ENCODE measurements around the gene NQO2.
A peak's percentile ranks its signal among the peaks of the same experiment; 100 is the strongest.
"Not testable (repeated sequence)": the region's sequence is repeated elsewhere in the genome, so short reads cannot be mapped to it uniquely, and the experiment has no call there.

Gene NQO2

GRCh38 chr6:3037638-3038365, 38.1 kb downstream of the NQO2 start:
- no peak for DNase-seq (ENCODE audit: low spot score)

GRCh38 chr6:3039384-3039783, 39.7 kb downstream of the NQO2 start:
- DNase-seq (ENCODE audit: low spot score), result no peak

- no peak for DNase-seq (ENCODE audit: low spot score)
Observed at GRCh38 chr6:3041147-3041546, 41.5 kb downstream of the NQO2 start.

GRCh38 chr6:3041606-3042005, 41.9 kb downstream of the NQO2 start:
- DNase-seq (ENCODE audit: low spot score), result no peak

GRCh38 chr6:3045369-3045768, 45.7 kb downstream of the NQO2 start:
- DNase-seq (ENCODE audit: low spot score), result no peak

- no peak for DNase-seq (ENCODE audit: low spot score)
Observed at GRCh38 chr6:3045777-3046176, 46.1 kb downstream of the NQO2 start.

GRCh38 chr6:3046295-3046694, 46.6 kb downstream of the NQO2 start:
- no peak for DNase-seq (ENCODE audit: low spot score)

- not testable (repeated sequence) for DNase-seq (ENCODE audit: low spot score)
Observed at GRCh38 chr6:3048009-3048408, 48.3 kb downstream of the NQO2 start.

GRCh38 chr6:3052481-3053230, 53.0 kb downstream of the NQO2 start:
- DNase-seq (ENCODE audit: low spot score), result no peak

GRCh38 chr6:3053231-3053508, 53.5 kb downstream of the NQO2 start:
- DNase-seq (ENCODE audit: low spot score), result no peak

- DNase-seq (ENCODE audit: low spot score), result peak; percentile 70
Observed at GRCh38 chr6:3054229-3055157, 54.8 kb downstream of the NQO2 start.

GRCh38 chr6:3055158-3055499, 55.4 kb downstream of the NQO2 start:
- not testable (repeated sequence) for DNase-seq (ENCODE audit: low spot score)

GRCh38 chr6:3057063-3057770, 57.5 kb downstream of the NQO2 start:
- DNase-seq (ENCODE audit: low spot score), result no peak

GRCh38 chr6:3058957-3059356, 59.3 kb downstream of the NQO2 start:
- no peak for DNase-seq (ENCODE audit: low spot score)

GRCh38 chr6:3060092-3060491, 60.4 kb downstream of the NQO2 start:
- DNase-seq (ENCODE audit: low spot score), result not testable (repeated sequence)

- no peak for DNase-seq (ENCODE audit: low spot score)
Observed at GRCh38 chr6:3061501-3061941, 61.8 kb downstream of the NQO2 start.

GRCh38 chr6:3063340-3063732, 63.6 kb downstream of the NQO2 start:
- not testable (repeated sequence) for DNase-seq (ENCODE audit: low spot score)

GRCh38 chr6:3063733-3064700, 64.3 kb downstream of the NQO2 start:
- DNase-seq (ENCODE audit: low spot score), result peak; percentile 95

GRCh38 chr6:3068329-3069214, 68.9 kb downstream of the NQO2 start, which contains the start of gene RIPK1:
RIPK1 (plus strand) TSS chr6:3068494; CDS start chr6:3076824, 8,330 bp downstream.
- peak; percentile 96 for DNase-seq (ENCODE audit: low spot score)
